22Rv1 (cell line): ENCODE results near the gene SLC9A9.

Source experiments
- CTCF ChIP-seq: fragments of 450-650 bp; IDR thresholded peaks from 2 replicates; pipeline ENCODE4 v1.5.1; 2017; ENCODE audit warnings: mild to moderate bottlenecking
- ZFX ChIP-seq: fragments of 450-650 bp; IDR thresholded peaks from 2 replicates; pipeline ENCODE4 v1.6.1; 2017; ENCODE audit warnings: antibody characterized with exemption, borderline replicate concordance

- no peak for TF ChIP-seq CTCF
- TF ChIP-seq ZFX, result no peak
These were observed 322.9 kb downstream of the SLC9A9 start for GRCh38 chr3:143525408-143525807.
